Calu3 (cell line): ENCODE data around the gene ATP11A. TPM values are rescaled to one million over a fixed set of nuclear protein-coding genes. Genes with fewer than 3 reads are reported as not detected.

Source experiments
- BruUV-seq: library from RNA; stranded (reverse); fragments of 400-500 nt; replicated peaks from 2 replicates; lab custom pipeline; 2021; lab: Mats Ljungman, UMichigan
- CTCF ChIA-PET: fragments of 300-600 bp; sonication (Branson Sonifier 250); formaldehyde crosslinking; loops from one replicate; lab custom pipeline; 2022; ENCODE audit warnings: antibody characterized with exemption; lab: Charles Lee
- DNase-seq: peaks from one replicate; pipeline ENCODE4 v3.0.0; 2022
- H3K27ac Mint-ChIP-seq: one replicate; pipeline ENCODE4 v1.8.0; 2022; ENCODE audit warnings: mixed read lengths; ENCODE audit not compliant: unreplicated experiment
- H3K27me3 Mint-ChIP-seq: one replicate; pipeline ENCODE4 v1.8.0; 2022; ENCODE audit warnings: mixed read lengths; ENCODE audit not compliant: unreplicated experiment
- H3K36me3 Mint-ChIP-seq: one replicate; pipeline ENCODE4 v1.8.0; 2022; ENCODE audit warnings: mild to moderate bottlenecking, moderate library complexity, mixed read lengths; ENCODE audit not compliant: insufficient read depth, unreplicated experiment
- H3K4me1 Mint-ChIP-seq: one replicate; pipeline ENCODE4 v1.8.0; 2022; ENCODE audit warnings: mild to moderate bottlenecking, low read depth, mixed read lengths; ENCODE audit not compliant: unreplicated experiment
- H3K4me3 Mint-ChIP-seq: one replicate; pipeline ENCODE4 v1.8.0; 2022; ENCODE audit warnings: mild to moderate bottlenecking, low read depth, moderate library complexity, mixed read lengths; ENCODE audit not compliant: unreplicated experiment
- H3K9me3 Mint-ChIP-seq: one replicate; pipeline ENCODE4 v1.8.0; 2022; ENCODE audit warnings: low read depth, mixed read lengths; ENCODE audit not compliant: unreplicated experiment
- CTCF ChIP-seq: fragments of 200-600 bp; IDR thresholded peaks from one replicate; pipeline ENCODE4 v1.8.0; 2022; ENCODE audit warnings: antibody characterized with exemption; ENCODE audit not compliant: unreplicated experiment
- intact Hi-C: fragments of 100-400 bp; cut with micrococcal nuclease; formaldehyde crosslinking; loops from one replicate; pipeline ENCODE4 v1.10.0; 2022; ENCODE audit not compliant: unreplicated experiment
- total RNA-seq: library from RNA; stranded (reverse); gene quantifications from 2 replicates; pipeline ENCODE4 v1.2.3, GENCODE V29; 2022

Gene ATP11A
- total RNA-seq, 1 experiment from 2014 or later: 115 TPM

DNA sequence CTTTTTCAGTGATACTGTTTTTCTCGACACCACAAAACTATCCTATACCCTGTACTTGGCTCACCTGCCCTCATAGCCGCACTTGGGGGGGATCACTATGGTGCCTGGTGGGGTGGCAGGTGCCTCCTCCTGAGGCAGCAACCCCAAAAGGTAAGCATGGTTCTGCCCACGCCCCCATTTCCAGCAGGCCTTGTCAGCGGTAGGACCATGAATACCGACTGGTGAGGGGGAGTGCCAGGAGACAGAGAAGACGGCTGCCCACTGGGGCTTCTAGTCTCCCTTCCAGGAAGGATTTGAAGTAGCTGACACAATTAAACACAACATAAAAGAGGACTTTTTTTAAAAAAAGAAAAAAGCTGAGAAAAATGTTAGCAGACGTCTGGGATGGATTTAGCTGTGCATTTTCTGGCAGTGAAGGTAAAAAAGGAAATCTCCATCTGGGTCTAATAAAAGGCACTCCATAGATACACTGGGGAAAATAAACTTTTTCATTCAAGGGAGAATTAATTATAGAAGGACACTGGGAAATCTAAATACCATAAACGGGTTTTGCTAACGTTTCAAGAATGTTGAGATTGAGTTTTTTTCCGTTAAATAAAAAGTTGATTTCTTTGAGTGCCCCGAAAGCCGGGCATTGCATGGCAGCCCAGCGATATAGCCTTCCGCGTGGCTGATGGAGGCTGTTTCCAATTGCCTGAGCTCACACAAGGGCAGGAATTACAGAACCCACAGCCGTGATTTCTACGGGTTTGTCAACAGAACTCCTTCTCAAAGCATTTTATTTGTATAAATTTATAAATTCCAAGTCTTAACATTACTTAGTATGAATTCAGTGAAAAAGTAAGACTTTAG lies 45.1 kb downstream of the ATP11A start:
- DNase-seq: no peak
- no TSS peak for BruUV-seq
- Mint-ChIP-seq H3K9me3 (no peaks in the 10 kb centered on the region), H3K4me3 (no peak overlapping the region), H3K27ac (no peak overlapping the region), H3K36me3 (no peaks in the 10 kb centered on the region), H3K27me3 (no peaks in the 10 kb centered on the region), H3K4me1 (peaks cover 17% of the 10 kb centered on the region)
- TF ChIP-seq CTCF: no peak
- CTCF ChIA-PET: no interaction called here
- intact Hi-C loops: no loop called here

DNA sequence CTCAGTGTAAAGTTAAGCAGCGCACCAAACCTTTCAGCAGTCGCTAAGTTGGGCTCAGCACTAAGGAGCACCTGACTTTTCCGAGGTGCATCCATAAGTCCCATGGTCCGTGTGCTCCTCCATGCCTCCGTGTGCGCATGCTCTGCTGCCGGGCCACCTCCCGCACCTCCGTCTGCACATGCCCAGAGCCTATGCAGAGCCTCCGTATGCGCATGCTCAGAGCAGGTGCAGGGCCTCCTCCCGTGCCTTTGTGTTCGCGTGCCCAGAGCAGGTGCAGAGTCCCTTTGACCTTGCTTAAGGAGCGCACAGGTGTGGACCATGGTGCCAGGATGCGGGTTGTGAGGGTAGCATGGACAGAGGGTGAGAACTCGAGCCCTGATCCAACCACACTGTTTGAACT lies 46.0 kb downstream of the ATP11A start:
- CTCF ChIA-PET: no interaction called here

GRCh38 chr13:112737294-112737693 lies 47.5 kb downstream of the ATP11A start:
- CTCF ChIA-PET: no interaction called here
- BruUV-seq: no TSS peak
- Mint-ChIP-seq H3K27ac (no peak overlapping the region), H3K27me3 (no peaks in the 10 kb centered on the region), H3K4me1 (peaks cover 12% of the 10 kb centered on the region), H3K9me3 (no peaks in the 10 kb centered on the region), H3K36me3 (no peaks in the 10 kb centered on the region), H3K4me3 (no peak overlapping the region)
- no peak for DNase-seq
- no peak for TF ChIP-seq CTCF
- intact Hi-C loops: no loop called here

More for the DNA sequence above, 46.0 kb downstream of the ATP11A start:
- no peak for TF ChIP-seq CTCF
- Mint-ChIP-seq H3K9me3 (no peaks in the 10 kb centered on the region), H3K4me1 (peaks cover 17% of the 10 kb centered on the region), H3K27ac (no peak overlapping the region), H3K4me3 (no peak overlapping the region), H3K36me3 (no peaks in the 10 kb centered on the region), H3K27me3 (no peaks in the 10 kb centered on the region)
- intact Hi-C loops: no loop called here
- no TSS peak for BruUV-seq
- DNase-seq: no peak

DNA sequence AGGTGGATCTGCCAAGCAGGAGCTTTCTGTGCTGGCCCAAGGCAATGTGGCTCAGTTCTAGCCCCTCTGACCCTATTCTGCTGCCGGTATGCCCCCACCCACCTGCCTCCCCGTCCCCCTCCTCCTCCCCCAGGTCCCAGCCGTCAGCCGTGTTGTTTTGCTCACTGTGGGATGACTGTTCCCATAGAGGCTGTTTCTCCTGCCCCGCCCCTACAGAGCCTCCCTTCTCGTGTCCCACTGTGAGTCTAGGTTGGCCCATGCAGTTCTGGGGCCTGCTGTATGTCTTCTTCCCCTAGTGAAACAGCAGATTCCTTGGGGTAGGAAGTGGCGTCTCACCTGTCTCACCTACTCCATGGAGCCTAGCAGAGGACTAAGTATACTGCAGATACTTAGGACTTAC lies 48.8 kb downstream of the ATP11A start:
- H3K36me3 Mint-ChIP-seq: no peaks in the 10 kb centered on the region
- BruUV-seq: no TSS peak
- H3K4me3 Mint-ChIP-seq: no peak overlapping the region
- DNase-seq: no peak
- CTCF ChIA-PET: no interaction called here
- intact Hi-C loops: no loop called here
- peaks cover 10% of the 10 kb centered on the region for H3K4me1 Mint-ChIP-seq
- no peak for TF ChIP-seq CTCF
- H3K9me3 Mint-ChIP-seq: no peaks in the 10 kb centered on the region
- H3K27me3 Mint-ChIP-seq: no peaks in the 10 kb centered on the region
- no peak overlapping the region for H3K27ac Mint-ChIP-seq
